Head of caudate nucleus (tissue), 42 donors: Measurements from ENCODE around the gene NKD2.
"Not testable (repeated sequence)": the region's sequence is repeated elsewhere in the genome, so short reads cannot be mapped to it uniquely, and the experiment has no call there.

ENCODE experiments used
- DNase-seq, 42 donors: peaks; one replicate each; pipeline versions ENCODE4 v3.0.0 to v3.0.0-alpha.2; 2020 to 2021; ENCODE audit warnings: mixed read lengths in 7 of 42
- intact Hi-C: fragments of 100-400 bp; cut with DNase I; formaldehyde crosslinking; loops from one replicate; pipeline ENCODE4 v1.15.0; 2022

Gene NKD2

DNA sequence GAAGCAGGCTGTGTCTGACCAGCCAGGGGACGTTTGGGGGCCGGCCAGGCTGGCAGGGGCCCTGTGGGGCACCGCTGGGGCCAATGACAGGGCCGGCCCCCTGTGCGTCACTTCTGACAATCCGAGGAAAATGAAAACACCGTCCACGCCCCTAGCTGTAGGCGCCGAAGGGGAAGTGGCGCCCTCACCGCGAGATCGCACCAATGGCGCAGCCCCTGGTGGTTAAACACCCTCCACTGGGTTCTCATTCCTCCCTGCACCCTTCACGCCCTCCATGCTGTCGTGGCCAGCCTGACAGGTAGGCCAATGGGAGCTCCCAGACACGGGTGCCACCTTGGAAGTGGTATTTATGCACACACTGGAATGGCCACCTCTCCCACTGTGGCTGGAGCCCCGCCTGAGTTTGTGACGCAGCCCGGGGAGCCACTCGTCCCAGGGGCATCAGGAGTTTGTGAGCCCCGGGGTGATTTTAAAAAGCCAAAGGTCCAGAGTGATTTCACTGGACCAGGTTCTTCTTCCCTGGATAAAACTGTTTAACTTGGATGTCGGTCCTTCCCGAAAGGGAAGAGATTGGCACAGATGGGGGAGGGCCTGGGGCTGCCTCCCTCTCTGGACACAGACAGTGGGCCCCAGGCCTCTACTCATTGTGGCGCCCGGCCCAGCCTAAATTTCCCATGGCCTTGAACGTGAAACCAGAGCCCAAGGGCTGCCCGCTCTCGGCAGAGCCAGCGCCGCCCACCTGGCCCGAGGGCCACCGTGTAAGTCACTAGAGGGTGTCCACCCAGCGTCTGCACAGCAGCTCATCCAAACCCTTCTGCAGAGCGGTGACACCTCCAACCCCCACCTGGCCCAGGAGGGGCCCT, 49.7 kb downstream of the NKD2 start:
- intact Hi-C loops = no loop called here
- no peak for DNase-seq

DNA sequence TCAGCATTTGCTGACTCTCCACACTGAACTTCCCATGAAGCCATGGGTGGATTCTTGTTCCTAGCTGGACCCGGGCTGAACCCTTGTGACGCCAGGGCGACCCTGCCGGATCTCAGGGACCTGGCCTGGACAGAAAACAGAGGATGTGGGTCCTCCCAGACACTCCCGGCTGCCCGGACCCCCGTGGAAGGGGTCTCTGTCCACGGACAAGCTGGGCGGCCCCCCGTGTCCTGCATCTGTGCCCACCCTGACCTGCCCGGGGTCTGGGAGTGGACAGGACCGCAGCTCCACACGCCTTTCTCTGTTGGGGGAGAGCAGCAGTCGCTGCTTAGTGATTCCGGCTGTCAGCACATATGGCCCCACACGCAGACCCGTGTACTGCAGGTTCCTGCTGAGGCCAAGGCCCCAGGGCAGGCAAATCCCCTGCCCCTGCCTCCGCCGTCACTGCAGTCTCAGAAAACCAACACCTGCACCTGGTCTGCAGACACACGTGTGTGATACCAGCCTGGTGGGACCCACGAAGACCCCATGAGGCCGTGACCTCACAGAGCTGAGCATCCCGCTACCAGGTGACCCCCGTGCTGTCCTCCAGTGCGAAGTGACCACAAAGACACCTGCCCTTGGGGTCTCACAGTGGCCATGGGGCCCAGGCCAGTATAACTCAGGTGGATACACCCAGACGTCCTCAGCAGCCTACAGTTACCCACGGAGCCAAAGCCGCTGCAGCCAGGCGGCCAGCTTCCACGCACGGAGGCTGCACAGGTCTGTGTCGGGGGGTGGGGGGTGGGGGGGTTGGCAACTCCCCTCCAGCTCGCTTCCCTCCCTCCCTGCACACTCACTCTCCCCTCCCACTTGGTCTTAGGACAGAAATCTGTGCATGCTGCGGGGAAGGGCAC, 50.6 kb downstream of the NKD2 start:
- peak in 1 of 42 donors; percentile 2 for DNase-seq
- intact Hi-C loops = no loop called here

DNA sequence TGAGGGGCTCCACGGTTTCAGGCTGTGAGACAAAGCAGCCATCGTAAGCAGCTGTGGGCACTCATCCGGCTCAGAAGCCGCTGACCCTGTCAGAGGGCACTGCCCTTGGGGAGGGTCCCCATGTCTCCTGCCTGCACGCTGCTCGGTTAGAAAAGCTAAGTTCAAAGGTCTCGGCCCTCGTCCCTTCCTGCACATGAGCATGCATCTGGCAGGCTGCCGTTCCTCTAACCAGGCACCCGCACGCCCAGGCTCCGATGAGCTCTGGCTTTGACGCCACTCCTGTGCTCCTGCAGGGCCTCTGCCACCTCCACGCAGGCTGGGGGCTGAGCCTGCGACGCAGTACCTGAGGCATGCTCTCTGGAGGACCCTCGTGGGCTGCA, 51.3 kb downstream of the NKD2 start:
- no peak for DNase-seq

DNA sequence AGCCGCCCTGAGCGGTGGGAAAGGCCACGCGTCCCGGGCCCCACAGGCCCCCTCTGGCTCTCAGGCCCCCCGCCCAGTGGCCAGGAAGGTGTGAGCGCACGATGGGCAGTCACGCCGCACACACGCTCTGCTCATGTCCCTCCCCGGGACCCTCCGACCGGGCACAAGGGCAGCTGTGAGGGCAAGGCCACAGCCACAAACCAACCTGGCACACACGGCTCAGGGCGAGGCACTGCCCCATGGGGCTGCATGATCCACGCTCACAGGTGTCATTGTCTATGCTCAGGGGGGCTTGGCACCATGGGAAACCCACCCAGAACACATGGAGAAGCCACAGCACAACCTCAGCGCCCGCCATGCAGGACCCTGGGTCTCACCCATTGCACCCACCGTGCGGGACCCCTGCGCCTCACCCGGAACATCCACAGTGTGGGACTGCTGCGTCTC, 52.0 kb downstream of the NKD2 start:
- intact Hi-C loops = no loop called here
- DNase-seq = no peak

More for the DNA sequence above, 51.3 kb downstream of the NKD2 start:
- intact Hi-C loops = no loop called here

DNA sequence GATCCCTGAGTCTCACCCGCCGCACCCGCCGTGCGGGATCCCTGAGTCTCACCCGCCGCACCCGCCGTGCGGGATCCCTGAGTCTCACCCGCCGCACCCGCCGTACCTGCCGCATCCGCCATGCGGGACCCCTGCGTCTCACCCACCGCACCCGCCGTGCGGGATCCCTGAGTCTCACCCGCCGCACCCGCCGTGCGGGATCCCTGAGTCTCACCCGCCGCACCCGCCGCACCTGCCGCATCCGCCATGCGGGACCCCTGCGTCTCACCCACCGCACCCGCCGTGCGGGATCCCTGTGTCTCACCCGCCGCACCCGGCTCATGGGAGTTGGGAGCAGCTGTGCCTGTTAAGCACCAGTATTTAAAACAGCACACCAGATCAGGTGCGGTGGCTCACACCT, 52.7 kb downstream of the NKD2 start:
- intact Hi-C loops = not testable (repeated sequence)

DNA sequence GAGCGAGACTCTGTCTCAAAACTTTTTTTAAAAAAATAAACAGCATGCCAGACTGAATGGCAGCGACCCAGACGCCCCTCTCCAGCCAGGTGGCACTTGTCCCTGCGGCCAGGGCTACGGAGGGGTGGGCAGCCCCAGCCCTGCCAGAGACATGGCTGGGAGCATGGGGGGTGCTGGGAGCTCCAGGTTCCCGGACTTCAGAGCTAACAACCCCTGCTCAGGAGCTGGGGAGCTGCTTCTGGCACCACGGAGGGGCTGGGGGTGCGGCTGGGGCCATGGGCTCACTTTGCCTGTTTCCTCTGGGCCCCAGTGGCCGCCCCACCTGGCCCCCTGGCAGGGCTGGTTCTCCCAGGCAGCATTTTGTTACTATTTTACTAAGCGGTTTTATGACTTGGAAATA, 53.3 kb downstream of the NKD2 start:
- intact Hi-C loops = no loop called here
- DNase-seq = no peak

More for the DNA sequence above, 52.7 kb downstream of the NKD2 start:
- not testable (repeated sequence) for DNase-seq

DNA sequence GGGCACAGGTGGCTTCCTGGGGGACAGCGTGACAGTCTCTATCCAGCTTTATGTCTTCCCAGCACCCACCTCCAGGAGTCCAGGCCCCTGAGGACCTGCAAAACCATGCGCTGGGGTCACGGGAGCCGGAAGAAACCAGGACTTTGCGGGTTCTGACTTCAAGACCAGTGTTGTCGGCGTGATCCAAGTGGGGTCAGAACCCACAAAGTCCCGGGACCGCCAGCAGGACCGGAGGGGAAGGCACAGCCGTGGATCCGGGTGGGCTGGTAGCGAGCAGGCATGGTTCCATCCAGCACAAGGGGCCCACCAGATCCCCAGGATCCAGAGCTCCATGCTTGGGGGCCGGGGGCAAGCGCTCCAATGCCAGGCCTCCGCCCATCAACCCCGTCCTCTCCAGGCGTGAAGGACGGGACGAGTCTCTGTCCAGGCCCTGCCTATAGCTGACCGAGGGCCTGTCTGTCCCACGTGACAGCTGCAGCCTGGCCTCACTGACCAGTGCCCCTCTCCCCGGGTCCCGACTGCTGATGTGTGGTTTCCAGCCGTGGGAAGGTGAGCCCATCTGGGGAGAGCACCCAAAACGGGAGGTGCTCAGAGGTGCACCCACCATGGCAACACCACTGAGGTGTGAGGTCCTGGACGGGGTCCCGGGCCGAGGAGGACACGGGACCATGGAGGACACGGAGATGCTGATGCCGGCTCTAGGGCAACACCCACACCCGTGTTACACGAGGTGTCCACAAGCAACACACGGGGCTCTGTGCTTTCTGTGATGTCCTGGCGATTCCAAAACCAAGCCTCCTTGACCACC, 54.4 kb downstream of the NKD2 start:
- DNase-seq = no peak
- intact Hi-C loops = no loop called here

DNA sequence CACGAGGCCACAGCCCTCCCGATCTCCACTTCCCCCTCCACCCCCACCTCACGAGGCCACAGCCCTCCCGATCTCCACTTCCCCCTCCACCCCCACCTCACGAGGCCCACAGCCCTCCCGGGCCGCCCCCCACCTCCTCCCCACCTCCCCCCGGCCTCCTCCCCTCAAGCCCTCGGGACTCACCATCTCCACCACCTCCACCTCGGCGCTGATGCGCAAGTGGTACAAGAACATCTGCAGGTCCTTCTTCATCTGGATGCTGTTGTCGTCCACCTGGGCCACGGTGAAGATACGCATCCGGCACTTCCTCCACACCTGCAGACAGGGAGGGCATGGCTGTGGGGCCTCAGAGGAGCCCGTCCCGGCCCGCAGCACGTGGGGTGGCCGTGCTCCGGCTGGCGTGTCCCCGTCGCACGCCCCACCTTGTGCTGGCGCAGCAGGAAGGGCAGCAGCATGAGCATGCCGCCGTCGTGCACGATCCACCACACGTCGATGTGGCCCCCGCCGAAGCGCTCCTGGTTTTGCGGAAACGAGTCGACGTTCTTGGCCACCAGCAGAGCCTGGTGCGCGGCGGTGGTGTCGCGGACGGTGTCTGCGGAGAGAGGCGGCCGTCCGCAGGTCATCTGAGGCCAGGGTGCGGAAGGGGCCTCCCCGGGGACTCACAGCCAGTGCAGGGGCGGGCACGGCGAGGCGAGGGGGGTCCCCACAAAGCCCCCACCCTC, 55.2 kb downstream of the NKD2 start:
- intact Hi-C loops = no loop called here
- DNase-seq = no peak

DNA sequence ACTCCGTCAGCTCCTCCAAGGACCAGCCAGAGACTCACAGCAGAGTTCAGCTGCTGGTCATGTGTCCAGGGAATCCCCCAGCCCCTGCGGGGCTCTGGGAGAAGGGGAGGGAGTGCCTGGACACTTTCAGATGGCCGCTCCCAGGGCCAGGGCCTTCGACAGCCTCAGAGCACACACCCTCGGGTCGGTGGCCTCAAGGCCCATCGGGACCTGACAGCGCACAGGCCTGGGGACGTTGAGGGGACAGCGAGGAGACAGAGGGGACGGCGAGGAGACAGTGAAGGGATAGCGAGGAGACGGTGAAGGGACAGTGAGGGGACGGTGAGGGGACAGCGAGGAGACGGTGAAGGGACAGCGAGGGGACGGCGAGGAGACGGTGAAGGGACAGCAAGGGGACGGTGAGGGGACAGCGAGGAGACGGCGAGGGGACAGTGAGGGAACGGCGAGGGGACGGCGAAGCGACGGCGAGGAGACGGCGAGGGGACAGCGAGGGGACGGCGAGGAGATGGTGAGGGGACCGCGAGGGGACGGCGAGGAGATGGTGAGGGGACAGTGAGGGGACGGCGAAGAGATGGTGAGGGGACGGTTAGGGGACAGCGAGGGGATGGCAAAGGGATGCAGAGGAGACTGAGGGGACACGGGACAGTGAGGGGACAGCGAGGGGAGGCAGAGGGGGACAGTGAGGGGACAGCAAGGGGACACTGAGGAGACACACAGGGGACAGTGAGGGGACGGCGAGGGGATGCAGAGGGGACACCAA, 56.0 kb downstream of the NKD2 start:
- intact Hi-C loops = no loop called here
- no peak for DNase-seq

DNA sequence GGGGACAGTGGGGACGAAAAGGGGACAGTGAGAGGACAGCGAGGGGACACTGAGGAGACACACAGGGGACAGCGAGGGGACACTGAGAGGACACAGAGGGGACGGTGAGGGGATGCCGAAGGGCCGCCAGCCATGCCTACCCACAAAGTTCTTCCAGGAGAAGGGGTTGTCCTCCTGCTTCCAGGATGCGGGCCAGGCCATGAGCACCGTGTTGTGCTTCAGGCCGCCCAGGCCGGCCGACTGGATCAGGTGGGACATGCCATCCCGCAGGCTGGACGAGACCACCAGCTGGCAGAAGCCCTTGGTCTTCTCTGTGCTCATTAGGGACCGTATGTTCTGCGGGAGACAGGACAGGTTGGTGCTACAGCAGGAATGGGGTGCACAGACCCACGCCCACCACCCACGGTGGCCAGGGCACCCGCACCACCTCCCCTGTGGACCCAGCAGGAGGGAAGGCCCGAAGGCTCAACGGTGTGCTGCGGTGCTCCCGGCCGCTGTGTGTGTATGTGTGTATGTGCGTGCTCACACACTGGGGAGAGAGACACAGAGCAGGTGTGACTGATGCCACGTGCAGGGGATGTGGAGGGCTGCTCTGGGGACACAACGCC, 56.6 kb downstream of the NKD2 start:
- peak in 1 of 42 donors; percentile 0 for DNase-seq
- intact Hi-C loops = no loop called here

DNA sequence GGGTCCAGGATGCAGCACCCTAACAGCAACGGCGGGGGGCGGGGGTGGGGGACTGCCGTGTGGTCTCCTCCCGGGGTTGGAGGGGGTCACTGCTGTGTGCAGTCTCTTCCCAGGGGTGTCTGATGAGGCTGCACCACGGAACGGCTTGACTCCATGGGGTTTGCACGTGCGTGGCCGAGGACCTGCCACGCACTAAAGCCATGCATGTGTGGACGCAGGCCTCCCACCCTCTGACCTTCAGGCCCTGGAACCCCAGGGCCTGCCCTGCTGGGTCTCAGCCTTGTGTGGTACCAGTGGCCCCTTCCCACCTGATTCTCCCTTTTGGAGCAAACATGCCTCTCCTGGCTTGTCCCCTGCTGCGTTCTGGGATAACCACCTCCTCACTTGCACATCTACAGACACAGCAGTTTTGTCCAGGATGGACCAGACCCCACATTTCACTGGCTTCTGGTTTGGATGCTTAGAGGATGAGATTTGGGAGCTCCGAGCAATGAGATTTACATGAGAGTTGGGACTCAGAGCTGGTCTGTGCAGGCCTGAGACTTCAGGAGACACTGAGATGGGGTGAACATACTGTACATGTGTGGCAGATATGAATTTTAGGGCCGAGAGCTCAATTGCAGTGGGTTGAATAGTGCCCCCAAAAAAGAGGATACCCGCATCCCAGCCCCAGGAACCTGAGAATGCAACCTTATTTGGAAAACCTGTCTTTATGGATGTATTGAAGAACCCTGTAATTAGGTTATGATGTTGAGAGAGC, 57.5 kb downstream of the NKD2 start:
- DNase-seq = peak in 1 of 42 donors; percentile 1
- intact Hi-C loops = no loop called here

DNA sequence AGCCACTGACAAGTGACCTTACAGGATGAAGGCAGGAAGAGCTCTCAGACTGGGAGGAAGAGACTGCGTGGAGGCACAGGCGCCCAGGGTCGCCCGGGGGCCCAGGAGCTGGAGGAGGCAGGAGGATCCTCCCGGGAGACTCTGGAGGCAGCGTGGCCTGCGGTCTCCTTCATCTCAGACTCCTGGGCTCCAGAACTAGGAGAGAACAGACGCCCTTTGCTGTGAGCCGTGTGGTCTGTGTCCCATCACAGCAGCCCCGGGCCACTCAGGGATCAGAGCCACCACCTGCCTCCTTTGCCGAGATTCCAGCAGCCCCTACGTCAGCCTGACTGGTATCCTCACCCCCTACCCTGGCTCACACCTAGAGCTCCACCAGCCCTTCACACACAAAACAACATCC, 58.1 kb downstream of the NKD2 start:
- peak in 1 of 42 donors; percentile 3 for DNase-seq
- intact Hi-C loops = no loop called here

DNA sequence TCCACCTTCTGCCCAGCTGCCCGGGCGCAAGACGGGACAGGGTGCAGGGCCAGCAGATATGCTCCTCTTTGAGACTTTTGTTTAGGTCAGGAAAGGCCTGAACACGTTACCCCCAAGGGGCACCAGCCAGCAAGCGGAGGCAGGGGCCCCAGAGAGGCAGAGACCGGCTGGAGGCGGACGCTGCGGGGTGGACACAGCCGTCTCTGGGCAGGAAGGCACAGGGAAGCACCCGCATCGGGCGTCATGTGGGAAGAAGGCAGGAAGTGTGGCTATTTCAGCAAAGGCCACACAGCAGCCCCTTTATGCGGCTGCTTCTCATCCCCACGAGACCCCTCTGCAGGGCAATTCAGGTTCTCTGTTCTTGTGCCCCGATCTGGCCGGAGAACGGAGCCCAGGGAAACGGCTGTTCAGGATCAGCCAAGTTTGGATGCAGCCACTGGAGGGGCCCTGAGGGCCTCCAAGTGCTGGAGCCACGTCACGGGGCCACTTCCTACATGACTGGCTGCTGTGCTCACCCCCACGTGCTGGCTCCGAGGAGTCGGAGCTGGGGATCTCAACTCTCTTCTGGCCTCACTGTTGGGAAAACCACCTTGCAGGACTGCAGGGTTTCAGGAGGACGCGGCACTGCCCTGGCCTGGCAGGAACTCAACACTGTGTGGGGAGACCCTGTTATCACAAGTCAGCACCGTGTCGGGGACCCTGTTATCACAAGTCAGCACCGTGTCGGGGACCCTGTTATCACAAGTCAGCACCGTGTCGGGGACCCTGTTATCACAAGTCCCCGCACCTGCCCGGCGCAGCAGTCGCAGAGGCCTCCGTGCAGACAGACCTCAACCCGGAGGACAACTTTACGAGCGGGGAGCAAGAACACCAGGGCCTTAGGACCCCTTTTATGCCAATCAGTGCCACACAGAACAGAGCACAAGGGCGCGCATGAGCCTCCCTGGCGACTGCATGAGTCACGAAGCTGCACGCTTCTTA, 58.8 kb downstream of the NKD2 start:
- intact Hi-C loops = no loop called here
- DNase-seq = no peak

DNA sequence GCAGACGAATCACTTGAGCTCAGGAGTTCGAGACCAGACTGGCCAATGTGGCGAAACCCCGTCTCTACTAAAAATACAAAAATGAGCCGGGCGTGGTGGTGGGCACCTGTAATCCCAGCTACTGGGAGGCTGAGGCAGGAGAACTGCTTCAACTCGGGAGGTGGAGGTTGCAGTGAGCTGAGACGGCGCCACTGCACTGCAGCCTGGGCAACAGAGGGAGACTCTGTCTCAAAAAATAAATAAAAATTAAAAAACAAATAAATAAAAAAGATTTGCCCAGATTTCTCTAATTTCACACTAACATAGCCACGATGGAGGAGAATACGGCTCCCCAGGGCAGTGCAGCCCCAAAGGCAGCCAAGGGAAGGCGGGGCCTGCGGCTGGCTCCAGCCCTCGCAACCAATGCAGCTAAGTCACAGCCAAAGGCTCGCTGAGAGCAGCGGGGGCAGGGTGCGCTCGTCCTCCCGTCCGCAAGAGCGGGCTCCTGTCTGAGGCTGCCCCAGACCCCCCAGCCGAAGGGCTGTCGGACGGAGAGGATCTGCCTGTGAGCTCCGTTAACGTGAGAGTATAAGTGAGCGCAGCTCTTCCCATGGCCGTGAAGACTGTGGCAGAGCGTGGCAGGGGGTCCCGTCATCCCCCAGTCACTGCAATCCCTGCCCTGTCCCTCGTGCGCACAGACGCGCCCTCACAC, 59.7 kb downstream of the NKD2 start:
- intact Hi-C loops = no loop called here

More for the DNA sequence above, 59.7 kb downstream of the NKD2 start:
- DNase-seq = no peak
